Measurements from ENCODE around the gene PIK3AP1. TPM values are rescaled to one million over a fixed set of nuclear protein-coding genes. Genes with fewer than 3 reads are reported as not detected.

PIK3AP1 gene
- total and polyA plus RNA-seq, 8 donors, result 2.6 to 14.5 (median 6.4) TPM; not detected in 1

DNA sequence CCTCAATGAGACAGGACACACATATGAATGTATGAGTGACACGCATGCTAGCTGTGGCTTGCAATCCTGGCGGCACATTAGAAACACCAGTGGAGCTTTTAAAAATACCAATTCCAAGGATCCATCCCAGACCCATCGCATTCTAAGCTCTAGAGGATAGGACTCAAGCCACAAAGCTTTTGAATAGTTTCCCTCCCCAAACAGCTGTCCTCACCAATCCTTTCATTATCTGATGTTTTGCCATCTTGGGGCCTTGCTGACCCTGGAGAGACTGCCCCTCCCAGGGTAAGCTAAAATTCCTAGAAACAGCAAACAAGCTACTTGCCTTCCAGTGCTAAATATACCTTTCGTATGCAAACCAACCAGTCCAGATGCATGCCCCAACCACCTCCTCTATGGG lies 124.6 kb downstream of the PIK3AP1 start:
- Histone ChIP-seq H3K36me3 (peaks cover 0 to 18% (median 3%) of the 10 kb centered on the region in 4 donors), H3K27ac (peak overlapping the region in 3 of 5 donors; percentile 39 to 54 (median 46)), H3K4me1 (peaks cover 11 to 25% (median 13%) of the 10 kb centered on the region in 4 donors), H3K4me3 (no peak overlapping the region), H3K27me3 (no peaks in the 10 kb centered on the region), H3K9me3 (no peaks in the 10 kb centered on the region)
- TF ChIP-seq POLR2AphosphoS5 (IDR thresholded peaks at IDR 0.05) (no peak), EP300 (IDR thresholded peaks at IDR 0.05) (no peak), POLR2A (IDR thresholded peaks at IDR 0.05) (no peak)
- TF ChIP-seq, protein P1, sequence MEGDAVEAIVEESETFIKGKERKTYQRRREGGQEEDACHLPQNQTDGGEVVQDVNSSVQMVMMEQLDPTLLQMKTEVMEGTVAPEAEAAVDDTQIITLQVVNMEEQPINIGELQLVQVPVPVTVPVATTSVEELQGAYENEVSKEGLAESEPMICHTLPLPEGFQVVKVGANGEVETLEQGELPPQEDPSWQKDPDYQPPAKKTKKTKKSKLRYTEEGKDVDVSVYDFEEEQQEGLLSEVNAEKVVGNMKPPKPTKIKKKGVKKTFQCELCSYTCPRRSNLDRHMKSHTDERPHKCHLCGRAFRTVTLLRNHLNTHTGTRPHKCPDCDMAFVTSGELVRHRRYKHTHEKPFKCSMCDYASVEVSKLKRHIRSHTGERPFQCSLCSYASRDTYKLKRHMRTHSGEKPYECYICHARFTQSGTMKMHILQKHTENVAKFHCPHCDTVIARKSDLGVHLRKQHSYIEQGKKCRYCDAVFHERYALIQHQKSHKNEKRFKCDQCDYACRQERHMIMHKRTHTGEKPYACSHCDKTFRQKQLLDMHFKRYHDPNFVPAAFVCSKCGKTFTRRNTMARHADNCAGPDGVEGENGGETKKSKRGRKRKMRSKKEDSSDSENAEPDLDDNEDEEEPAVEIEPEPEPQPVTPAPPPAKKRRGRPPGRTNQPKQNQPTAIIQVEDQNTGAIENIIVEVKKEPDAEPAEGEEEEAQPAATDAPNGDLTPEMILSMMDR (IDR thresholded peaks at IDR 0.05), result no peak
- WGBS, 5 donors, result 89 to 94% (median 93%) methylated on average over 4 of the region's 4 CpGs
- no peak for DNase-seq
- intact Hi-C loops (cut with DNase I; ENCODE audit: low total_unique reads), result no loop called here

DNA sequence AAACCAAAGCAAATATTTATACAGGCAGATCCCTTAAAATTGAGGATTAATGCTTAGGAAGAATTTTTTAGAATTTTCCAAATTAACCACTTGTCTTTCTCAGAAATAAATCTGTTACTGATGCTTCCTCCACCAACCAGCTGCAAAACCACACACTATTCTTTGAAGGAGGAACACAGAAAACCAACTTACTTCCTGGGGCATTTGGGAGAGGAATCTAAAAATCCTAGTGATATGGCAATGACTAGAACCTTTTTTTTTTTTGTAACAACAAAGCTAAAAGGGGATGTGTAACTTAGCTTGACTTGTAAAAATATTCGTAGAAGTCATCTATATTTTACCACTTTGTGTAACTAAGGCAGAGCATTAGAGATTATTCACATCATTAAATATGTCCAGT lies 128.4 kb downstream of the PIK3AP1 start:
- H3K27me3 ChIP-seq, result no peaks in the 10 kb centered on the region
- H3K9me3 ChIP-seq, result no peaks in the 10 kb centered on the region
- H3K4me3 ChIP-seq, result no peak overlapping the region
- TF ChIP-seq, protein P1 (IDR thresholded peaks at IDR 0.05), result no peak
- no peak for TF ChIP-seq EP300 (IDR thresholded peaks at IDR 0.05)
- no peak for TF ChIP-seq POLR2AphosphoS5 (IDR thresholded peaks at IDR 0.05)
- TF ChIP-seq POLR2A (IDR thresholded peaks at IDR 0.05), result no peak
- no peak overlapping the region for H3K27ac ChIP-seq
- H3K36me3 ChIP-seq, result peaks cover 0 to 18% (median 3%) of the 10 kb centered on the region in 4 donors
- 56 to 75% (median 59%) methylated on average over 1 of the region's 1 CpG for WGBS, 5 donors
- no peak for DNase-seq
- intact Hi-C loops (cut with DNase I; ENCODE audit: low total_unique reads), result no loop called here
- H3K4me1 ChIP-seq, result peaks cover 19 to 34% (median 30%) of the 10 kb centered on the region in 4 donors

DNA sequence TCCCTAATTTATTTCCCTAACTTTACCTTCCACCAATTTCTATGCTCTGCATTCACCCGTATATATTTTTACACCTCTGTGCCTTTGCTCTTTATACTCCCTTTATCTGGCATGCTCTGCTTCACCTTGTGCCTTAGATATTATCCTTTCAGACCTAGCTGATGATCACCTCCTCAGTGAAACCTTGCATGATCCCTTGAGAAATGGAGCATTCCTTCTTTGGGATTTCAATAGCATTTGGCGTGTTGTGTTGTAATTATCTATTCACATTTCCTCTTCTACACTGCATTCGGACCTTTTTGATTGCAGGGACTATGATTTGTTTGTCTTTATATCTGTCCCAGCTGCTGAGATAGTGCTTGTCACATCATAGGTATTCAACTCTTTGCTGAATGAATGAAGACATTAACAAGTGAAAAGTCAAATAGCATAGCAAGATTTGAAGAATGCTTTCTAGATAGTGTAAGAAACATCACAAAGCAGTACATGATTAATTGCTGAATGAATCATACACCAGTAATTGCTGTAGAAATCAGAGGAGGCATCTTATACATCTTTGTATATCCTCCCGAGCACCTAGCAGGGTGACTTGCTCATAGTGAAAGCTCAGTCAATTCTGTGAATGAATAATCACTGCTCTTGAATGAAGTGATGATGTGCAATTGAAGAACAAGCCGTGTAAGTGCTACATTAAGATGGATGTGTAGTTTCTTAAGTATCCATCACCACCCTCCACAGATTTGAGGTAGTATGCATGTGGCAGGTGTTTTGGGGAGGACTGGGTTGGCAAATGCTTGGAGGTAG lies 131.5 kb downstream of the PIK3AP1 start:
- H3K9me3 ChIP-seq, result no peaks in the 10 kb centered on the region
- TF ChIP-seq POLR2A (IDR thresholded peaks at IDR 0.05), result no peak
- TF ChIP-seq, protein P1 (IDR thresholded peaks at IDR 0.05), result no peak
- TF ChIP-seq POLR2AphosphoS5 (IDR thresholded peaks at IDR 0.05), result no peak
- TF ChIP-seq EP300 (IDR thresholded peaks at IDR 0.05), result no peak
- no peaks in the 10 kb centered on the region for H3K27me3 ChIP-seq
- WGBS, 5 donors, result 46 to 59% (median 55%) methylated on average over 5 of the region's 5 CpGs
- H3K36me3 ChIP-seq, result peaks cover 0 to 5% (median 0%) of the 10 kb centered on the region in 4 donors
- intact Hi-C loops (cut with DNase I; ENCODE audit: low total_unique reads), result no loop called here
- peak overlapping the region in 4 of 5 donors; percentile 97 to 99 (median 98) for H3K27ac ChIP-seq
- DNase-seq, result no peak
- no peak overlapping the region for H3K4me3 ChIP-seq
- H3K4me1 ChIP-seq, result peaks cover 25 to 45% (median 37%) of the 10 kb centered on the region in 4 donors

DNA sequence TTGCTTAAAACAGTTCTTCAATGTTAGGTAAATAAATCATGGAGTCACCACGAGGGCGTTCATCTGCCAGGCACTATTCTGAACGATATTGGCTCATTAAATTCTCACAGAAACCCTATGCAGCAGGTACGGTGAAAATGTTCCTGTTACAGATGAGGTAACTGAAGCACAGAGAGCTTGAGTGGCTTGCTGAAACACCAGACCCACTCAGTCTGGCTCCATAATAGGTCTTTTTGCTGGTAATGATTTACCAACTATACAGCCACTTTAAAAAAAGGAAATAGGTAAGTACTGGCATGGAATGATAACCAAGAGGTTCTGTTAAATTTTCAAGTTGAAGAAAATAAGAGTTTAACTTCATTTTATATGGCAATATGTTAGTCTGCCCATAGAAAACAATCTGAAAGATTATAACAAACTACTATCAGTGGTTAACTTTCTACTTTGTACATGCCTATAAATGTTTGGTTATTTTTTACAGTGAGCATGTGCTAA lies 132.2 kb downstream of the PIK3AP1 start:
- no peaks in the 10 kb centered on the region for H3K27me3 ChIP-seq
- intact Hi-C loops (cut with DNase I; ENCODE audit: low total_unique reads), result no loop called here
- H3K9me3 ChIP-seq, result no peaks in the 10 kb centered on the region
- H3K4me1 ChIP-seq, result peaks cover 31 to 52% (median 41%) of the 10 kb centered on the region in 4 donors
- H3K27ac ChIP-seq, result peak overlapping the region; percentile 97 to 100 (median 99)
- no peak for TF ChIP-seq EP300 (IDR thresholded peaks at IDR 0.05)
- 9 to 21% (median 15%) methylated on average over 4 of the region's 4 CpGs for WGBS, 5 donors
- no peaks in the 10 kb centered on the region for H3K36me3 ChIP-seq
- H3K4me3 ChIP-seq, result peak overlapping the region; percentile 74 to 92 (median 83)
- peak in 1 of 2 donors; percentile 47 for DNase-seq

Measured in stomach (tissue), 9 donors.